Measurements from ENCODE around the gene TRPM1.

- TF ChIP-seq POLR2A (IDR thresholded peaks at IDR 0.05) (no peak), CTCF (IDR thresholded peaks at IDR 0.05) (no peak), EP300 (IDR thresholded peaks at IDR 0.05) (no peak)
These were observed 48.5 kb upstream of the TRPM1 start for GRCh38 chr15:31149987-31150386.
